CD4-positive, alpha-beta T cell treated with Interleukin-15 for 4 hours (primary cell): ENCODE results near the gene EXOSC5.
"Not testable (repeated sequence)": the region's sequence is repeated elsewhere in the genome, so short reads cannot be mapped to it uniquely, and the experiment has no call there.

ENCODE experiments used
- DNase-seq: peaks from one replicate; pipeline ENCODE4 v3.0.0-alpha.2; 2020; ENCODE audit warnings: low spot score

The EXOSC5 gene

DNA sequence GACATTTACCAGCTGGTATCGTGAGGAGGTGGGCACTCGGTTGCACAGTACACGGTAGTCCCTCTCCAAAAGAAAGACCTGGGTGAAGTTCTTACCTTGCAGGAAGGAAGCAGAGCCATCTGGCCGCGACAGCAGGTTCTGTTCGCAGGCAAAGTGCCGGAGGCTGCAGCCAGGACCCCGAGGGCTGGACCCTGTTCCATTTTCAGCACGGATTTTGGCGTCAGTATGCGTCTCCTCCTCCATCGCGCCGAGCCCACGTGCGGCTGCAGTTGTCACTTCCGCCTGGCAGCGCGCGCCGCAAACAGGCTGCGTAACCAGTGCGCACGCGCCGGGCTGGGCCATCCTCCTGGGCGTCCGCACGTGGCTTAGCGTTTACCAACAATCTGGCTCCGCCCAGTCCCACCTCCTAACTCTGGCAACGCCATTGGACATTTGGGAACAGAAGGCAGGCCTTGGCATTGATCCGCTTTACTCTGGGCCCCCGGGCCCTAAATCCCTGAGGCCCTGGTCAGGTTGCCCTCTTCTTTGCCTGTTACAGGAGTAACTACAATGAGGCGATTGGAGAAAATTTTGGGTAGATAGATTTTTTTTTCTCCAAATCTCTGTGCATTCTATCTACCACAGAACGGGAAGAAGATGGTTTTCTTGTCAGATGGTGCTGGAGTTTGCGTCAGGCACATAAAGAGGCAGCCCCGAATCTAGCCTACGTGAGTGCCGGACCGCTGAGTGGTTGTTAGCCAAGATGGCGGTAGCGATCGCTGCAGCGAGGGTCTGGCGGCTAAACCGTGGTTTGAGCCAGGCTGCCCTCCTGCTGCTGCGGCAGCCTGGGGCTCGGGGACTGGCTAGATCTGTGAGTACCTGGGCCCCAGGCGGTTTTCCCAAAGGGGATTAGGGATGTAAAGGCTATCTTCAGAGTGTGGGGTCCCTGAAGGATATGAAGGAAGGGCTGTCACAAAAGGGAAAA lies at the start of gene EXOSC5, which contains the start of gene BCKDHA:
EXOSC5 (minus strand) TSS at position 274 of the 964 bp plus-strand sequence; CDS start at position 243, 31 bp downstream.
BCKDHA (plus strand) TSS at position 733 of the 964 bp plus-strand sequence; CDS start at position 743, 10 bp downstream.
- peak; percentile 100 for DNase-seq

DNA sequence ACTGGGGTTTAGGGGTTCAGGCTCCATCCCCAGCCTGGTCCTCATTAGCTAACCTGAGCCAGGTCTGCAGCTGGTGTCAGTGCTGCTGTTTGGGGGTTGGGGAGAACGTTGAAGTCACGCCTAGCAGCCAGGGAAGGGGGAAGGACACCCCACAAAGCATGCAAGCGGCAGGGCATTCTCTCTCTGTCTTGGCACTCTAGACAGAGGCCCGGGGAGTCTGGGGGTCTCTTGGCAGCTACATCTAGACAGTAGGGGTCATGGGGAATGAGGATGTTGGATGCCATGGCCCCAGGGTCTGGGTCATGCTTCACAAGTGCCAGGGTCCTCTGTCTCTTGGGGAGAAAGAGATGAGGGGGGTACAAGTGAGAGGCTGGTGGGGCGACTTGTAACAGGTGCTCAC lies 48.4 kb upstream of the EXOSC5 start:
- DNase-seq: no peak

DNA sequence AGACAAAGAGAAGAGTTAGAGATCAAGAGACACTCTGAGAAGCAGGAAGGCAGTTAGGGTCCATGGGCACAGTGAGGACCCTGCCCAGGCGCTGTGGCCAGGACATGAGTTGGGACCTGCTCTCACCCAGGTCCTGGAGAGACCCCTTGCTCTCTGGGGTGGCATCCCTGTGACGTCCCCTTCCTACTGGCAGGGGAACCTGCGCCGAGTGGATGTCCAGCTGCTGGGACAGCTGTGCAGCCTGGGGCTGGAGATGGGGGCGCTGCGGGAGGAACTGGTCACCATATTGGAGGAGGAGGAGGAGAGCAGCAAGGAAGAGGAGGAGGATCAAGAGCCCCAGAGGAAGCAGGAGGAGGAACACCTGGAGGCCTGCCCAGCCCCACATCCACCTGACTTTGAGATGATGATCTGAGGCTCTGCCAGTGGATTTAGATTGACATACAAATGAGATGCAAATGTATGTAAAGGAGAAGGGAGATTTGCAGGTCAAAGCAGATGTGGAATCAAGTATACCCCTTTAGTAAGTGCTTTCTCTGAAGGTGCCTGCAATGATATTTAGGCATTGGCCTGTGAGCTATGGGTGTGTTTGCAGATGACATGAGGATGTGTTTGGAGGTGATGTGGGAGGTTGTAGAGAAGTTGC lies 46.8 kb upstream of the EXOSC5 start:
- DNase-seq: no peak

DNA sequence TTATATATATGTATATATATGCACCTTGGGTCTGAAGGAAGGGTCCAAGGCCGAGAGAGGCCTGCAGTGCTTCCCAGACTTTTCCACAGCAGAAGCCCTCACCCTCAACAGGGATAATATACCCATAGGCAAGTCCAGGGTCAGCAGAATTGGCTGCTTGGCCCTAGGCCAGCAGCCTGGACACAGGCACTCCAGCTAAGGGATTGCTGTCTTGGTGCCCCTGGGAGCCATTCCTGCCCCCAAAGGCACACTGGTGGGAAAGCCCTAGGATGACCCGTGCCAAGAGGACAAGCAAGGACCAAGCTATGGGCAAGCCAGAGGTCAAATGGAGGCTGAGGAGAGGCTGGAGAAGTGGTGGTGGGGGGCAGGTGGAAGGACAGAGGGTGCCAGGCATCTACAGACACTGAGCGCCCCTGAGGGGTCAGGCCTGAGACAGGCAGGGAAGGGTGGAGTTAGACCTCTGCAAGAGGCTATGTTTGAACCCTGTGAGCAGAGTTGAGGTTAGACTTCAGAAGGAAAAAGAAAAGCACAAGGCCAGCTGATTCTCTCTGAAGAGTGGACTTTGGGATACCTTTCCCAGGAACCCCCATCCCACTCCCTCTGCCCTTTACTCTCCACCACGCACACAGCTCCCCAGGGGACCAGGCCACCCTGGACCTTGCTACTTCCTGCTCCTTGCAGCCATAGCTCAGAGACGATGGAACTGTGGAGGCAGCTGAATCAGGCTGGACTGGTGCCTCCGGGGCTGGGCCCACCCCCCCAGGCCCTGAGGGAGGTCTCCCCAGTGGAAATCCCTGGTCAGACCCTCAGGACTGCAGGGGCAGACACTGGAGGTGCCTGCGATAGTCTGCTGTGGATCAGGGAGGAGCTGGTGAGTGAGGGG lies 45.6 kb upstream of the EXOSC5 start, which contains the start of gene ERICH4:
ERICH4 (plus strand) TSS at position 684 of the 883 bp plus-strand sequence; CDS start at position 698, 14 bp downstream.
- no peak for DNase-seq

DNA sequence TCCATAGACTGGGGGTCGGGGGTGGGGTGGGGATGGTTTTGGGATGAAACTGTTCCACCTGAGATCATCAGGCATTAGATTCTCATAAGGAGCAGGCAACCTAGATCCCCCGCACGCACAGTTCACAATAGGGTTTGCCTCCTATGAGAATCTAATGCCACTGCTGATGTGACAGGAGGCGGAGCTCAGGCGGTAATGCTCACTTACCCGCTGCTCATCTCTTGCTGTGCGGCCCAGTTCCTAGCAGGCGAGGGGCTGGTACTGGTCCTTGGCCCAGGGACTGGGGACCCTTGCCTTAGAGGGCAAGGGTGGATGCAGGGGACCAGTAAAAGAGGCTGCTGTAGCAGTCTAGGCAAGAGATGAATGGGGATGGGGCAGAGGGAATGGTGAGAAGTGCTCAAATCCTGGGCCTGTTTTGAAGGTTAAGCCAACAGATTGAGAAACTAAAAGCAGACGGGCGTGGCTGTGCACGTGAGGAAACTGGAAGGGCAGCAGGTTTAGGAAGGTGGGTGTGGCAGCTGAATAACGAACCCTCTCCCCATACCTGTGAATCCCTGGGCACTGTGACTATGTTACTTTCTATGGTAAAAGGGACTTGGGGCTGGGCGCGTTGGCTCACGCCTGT lies 44.3 kb upstream of the EXOSC5 start:
- no peak for DNase-seq

DNA sequence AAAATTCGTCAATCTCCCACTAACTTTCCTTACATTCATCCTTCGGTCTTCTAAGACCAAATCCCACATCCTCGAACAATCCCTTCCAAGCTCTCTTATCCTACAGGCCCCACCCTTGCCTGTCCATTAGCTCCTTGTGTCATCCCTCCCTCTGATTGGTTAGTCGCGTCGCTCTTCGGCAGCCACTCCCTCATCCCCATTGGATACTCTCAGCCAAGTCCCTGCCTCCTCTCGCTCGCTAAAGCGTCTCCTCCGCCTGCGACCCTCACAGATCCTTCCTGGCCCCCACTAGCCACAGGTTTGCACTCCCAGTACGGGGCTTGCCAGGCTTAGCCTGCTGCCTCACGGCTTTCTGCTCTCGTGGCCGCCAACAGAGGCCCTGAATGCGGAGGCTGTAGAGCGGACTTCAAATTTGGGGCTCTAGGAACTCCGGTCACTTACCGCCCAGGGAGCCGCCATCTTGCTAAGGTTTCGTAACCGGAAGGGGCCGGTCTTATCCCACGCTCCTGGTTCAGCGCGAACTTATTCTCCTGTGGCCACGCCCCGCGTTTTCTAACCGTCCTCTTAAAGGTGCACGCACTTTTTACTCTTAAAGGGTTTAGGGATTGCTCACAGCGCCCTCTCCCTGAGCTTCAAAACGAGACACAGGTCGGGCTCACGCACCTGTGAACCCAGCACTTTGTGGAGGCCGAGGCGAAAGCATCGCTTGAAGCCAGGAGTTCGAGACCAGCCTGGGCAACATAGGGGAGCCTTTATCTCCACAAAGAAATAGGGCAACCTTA lies 42.5 kb upstream of the EXOSC5 start, which contains the start of gene DMAC2:
DMAC2 (minus strand) TSS at position 472 of the 782 bp plus-strand sequence; CDS start at position 459, 13 bp downstream.
- peak; percentile 95 for DNase-seq

DNA sequence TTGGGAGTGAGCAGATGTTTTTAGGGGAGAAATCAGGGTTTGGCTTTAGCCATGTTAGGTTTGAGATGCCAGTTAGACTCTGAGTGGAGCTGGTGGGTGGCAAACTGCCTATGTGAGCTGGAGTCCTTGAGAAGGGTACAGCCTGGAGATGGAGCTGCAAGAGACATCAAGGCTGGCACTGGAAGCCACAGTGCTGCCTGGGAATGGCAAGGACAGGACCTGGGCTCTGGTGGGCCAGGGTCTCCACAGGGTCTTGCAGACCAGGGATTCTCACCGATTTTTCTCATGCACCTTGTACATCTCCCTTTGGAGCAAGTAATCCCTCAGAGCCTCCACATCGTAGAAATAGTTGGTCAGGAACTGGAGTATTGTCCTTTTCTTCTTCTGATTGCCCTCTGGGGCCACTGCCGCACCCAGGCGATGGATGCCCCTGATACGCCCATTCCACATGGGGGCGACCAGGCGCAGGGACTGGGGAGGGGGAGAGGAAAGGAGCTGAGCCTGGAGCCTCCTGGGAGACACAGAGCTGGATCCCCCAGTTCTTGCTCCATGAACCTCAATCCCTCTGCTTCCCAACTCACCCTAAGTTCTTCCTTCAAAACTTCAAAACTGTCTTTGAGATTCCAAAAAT lies 40.9 kb upstream of the EXOSC5 start:
- DNase-seq: no peak

DNA sequence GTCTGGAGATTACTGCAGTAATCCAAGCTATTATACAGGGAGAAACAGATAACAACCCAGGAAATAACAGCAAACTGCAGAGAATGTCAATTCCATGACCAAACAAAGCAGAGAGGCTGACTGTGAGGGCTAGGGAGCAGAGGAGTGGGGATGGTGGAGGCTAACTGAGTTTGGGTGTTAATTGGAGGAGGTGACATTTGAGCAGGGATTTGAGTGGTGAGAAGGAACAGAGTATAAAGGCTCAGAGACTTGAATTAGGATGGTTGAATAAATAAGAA lies 39.5 kb upstream of the EXOSC5 start:
- DNase-seq: no peak

DNA sequence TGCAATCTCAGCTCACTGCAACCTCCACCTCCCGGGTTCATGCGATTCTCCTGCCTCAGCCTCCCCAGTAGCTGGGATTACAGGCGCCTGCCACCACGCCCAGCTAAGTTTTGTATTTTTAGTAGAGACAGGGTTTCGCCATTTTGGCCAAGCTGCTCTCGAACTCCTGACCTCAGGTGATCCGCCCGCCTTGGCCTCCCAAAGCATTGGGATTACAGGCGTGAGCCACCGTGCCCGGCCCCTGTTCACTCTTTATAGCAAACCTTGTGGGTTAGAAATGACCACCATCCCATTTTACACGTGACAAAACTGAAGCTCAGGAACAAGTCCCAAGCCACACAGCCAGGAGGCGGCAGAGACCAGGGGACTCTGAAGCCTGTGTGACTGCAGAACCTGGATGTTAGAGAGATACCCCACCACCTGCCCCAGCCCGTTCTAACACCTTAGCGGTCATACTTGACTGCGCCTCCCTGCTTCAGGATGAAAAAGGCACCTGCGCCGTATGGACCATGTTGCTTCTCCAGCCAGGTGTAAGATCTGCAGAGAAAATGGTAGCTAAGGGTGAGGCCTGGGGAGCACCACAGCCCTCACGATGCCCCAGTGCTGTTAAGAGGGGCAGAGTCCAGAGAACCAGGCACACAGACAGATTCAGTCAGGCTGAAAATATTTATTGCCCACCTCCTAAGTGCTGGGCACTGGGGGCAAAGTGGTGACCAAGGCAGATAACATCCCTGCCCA lies 38.9 kb upstream of the EXOSC5 start:
- no peak for DNase-seq

DNA sequence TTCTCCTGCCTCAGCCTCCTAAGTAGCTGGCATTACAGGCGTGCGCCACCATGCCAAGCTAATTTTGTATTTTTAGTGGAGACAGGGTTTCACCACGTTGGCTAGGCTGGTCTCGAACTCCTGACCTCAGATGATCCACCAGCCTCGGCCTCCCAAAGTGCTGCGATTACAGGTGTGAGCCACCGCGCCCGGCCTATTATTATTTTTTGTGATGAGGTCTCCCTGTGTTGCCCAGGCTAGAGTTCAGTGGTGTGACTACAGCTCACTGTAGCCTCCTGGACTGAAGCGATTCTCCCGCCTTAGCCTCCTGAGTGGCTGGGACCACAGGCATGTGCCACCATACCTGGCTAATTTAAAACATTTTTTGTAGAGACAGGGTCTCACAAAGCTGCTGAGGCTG lies 38.2 kb upstream of the EXOSC5 start:
- DNase-seq: not testable (repeated sequence)

DNA sequence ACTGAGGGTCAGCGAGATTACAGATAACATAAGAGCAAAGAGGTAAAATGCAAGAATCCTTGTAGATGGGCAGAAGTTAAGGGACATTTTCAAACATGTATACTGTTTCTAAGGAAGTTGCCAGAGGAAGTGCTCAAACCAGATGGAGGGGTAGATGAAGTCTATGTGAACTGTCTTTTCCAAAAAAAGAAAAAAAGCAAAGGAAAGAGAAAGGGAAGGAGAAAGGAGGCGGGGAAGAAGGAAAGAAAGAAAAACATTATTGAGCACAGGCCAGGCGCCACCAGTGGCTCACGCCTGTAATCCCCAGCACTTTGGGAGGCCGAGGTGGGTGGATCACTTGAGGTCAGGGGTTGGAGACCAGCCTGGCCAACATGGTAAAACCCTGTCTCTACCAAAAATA lies 37.3 kb upstream of the EXOSC5 start:
- no peak for DNase-seq

DNA sequence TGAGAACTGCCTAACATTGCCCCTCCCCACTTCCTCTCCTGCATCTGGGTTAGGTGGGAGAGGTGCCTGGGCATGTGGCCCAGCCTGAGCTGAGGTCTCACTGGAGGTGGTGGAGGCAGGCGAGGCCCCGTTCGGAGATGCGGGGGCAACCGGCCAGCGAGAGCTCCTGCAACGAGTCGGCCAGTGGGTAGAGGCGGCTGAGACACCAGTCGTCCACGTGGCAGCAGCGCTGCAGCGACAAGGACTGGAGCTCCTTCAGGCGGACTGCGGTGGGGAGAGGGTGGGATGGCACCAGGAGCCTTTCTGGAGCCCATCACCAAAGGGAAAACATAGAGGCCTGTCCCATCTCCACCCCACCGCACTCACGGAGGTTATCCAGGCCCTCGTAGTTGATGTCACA lies 36.0 kb upstream of the EXOSC5 start:
- no peak for DNase-seq

DNA sequence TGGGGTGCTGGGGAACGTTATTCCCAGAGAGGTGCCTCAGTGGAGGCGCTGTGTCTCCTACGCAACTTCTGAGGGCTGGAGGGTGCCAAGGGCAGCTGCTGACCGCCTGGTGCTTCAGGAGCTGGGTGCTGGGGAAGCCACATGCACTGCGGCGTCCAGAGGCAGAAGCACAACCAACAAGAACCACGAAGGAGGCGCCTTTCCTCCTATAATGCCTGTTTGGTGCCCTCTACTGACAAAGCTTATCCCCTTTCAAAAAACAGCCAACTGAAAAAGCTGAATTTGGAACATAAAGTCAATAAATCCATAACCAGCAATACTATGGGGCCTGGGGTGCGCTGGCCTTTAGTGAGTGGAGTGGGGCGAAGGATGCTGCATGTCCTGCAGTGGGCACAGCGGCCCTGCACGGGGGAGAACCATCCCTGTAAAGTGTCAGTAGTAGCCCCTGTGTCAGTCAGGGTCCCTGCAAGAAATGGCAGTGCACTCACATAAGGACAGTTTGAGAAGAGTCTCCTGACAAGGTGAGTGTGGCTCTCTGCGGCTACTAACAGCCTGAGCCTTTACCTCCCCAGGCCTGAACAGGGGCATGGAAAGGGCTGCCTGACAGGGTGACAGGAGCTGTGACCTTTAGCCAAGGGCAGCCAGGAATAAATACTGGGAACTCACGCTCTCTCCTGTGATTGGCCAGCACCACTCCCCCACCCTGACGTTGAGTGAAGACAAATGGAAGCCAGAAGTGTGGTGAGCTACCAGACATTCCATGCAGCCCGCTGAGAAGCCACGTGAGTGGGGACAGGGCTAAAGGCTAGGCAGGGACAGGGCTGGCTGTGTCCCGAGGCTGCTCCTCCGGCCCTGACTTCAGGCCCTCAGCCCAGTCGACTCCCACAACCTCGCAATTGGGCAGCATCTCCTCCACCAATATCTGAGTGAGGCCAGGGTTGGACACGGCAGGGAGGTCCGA lies 34.5 kb upstream of the EXOSC5 start:
- DNase-seq: peak; percentile 21

DNA sequence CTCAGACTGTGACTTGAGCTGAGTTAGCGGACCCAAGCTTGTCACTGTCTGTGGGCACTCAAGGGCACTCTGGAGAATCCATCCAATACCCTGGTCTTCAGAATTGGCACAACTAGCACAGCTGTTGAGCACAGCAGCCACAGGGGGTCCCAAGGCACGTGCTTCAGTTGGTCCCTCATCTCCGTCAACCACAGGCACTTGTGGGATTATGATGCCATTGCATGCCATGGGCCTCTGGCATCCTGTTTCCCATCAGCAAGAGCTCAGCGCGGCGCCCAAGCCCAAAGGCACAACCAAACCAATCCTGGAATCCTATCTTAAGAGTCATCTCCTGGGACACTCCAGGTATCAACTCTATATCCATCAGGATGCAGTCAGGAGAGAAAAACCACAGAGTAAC lies 33.8 kb upstream of the EXOSC5 start:
- DNase-seq: no peak

DNA sequence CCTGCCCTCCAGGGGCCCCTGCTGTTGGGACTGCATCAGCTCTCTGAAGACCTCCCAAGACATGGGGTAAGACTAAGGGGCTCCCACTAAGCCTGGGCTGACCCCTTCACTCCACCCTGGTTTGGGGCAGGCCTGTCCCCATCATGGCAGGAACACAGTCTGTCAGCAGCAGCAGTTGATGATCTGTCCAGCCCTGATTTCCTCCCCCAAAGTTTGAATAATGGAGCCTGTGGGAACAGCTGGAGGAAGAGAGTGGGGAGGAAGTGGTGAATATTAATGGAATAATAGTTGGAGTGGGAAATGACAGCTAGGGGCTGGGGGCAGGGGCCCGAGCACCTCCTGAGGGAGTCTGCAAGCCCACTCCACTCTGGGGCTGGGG lies 31.3 kb upstream of the EXOSC5 start:
- DNase-seq: no peak

DNA sequence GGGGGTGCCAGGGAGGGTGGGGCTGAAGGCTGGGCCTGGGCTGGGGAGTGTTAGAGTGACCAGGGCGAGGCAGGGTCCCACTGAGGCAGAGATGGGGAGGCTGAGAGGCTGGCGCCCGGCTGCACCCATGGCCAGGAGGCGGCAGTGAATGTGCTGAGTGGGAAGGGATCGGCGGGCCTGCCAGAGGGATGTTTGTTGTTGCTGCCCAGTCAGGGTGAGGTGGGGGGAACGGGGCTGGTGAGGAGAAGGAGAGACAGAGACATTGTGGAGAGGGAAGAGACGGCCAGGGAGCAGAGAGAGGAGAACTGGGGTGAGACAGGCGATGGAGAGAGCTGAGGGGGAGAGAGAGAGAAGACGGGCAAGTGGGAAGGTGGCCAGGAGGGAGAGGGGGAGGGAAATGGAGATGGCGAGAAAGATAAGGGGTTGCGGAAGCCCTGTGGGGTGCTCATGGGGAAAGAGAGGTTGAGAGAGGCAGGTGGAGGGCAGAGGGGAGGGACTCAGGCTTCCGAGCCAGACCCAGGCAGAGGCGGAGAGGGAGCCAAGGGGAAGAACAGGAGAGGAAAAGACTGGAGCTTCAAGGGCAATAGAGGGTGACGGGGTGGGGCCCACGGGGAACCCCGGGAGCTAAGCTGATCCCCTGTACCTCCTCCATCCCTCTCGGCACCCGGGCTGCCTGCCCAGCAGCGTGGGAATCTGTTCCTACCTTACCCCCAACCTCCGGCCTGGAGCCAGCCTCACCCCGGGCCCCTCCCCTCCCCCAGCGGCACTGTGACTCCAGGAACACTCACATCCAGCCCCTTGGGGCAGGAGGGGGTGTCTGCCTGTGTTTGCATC lies 30.7 kb upstream of the EXOSC5 start:
- DNase-seq: peak; percentile 37

DNA sequence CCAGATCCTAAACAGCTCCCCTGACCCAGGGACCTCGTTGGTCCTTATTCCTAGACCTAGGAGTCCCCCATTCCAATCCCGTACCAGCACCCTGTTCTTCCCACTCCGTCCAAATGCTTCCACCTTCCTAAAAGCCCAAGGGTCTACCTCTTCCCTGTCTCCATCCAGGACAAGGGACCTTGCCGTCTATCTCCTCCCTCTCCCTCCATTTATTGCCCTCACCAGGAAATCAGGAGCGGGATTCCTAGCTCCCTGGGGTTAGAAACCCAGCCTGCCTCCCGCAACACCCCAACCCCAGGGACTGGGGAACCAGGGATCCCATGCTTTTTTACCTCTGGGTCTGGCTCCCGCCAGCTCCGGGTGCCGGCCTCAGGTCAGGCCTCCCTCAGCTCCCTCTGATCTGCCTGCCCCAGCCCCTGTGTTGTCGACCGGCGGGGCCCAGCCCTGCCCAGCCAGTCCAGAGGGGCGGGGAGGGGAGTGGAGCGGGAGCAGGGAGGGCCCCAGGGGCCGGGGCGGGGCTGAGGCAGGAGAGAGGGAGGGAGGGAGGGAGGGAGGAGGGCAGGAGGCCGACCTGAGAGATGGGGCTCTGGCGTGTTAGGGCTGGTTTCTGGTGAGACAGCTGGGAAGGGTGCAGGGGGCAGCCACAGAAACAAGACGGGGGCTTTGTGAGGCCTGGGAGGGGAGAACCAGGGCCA lies 29.9 kb upstream of the EXOSC5 start, which contains the start of gene B3GNT8:
B3GNT8 (minus strand) TSS at position 423 of the 695 bp plus-strand sequence. CDS start 596 bp downstream, outside the sequence.
- DNase-seq: peak; percentile 31
